WTC11 (cell line): Measurements from ENCODE around the gene ZNF532. TPM values are rescaled to one million over a fixed set of nuclear protein-coding genes. Genes with fewer than 3 reads are reported as not detected.

Experiments
- ATAC-seq: fragments of 200-7000 bp; cut with Tn5 transposase; 2 replicates; pipeline ENCODE4 v1.10.0; 2021; ENCODE audit warnings: mild to moderate bottlenecking, moderate library complexity
- CTCF ChIA-PET: fragments of 300-600 bp; sonication (Branson Sonifier 250); formaldehyde crosslinking; loops from one replicate; lab custom pipeline; 2021; ENCODE audit warnings: antibody characterized with exemption; lab: Charles Lee
- POLR2A ChIA-PET: fragments of 350-600 bp; sonication (Branson Sonifier 250); formaldehyde crosslinking; loops from one replicate; lab custom pipeline; 2021; ENCODE audit warnings: antibody characterized with exemption; lab: Charles Lee
- DNase-seq: peaks from one replicate; pipeline ENCODE4 v3.0.0; 2021; ENCODE audit warnings: low spot score
- H3K27ac Mint-ChIP-seq: 2 replicates; pipeline ENCODE4 v1.8.0; 2021; ENCODE audit warnings: mixed read lengths
- H3K27me3 Mint-ChIP-seq: 2 replicates; pipeline ENCODE4 v1.8.0; 2021; ENCODE audit warnings: low read depth, mild to moderate bottlenecking, moderate library complexity, mixed read lengths
- H3K36me3 Mint-ChIP-seq: 2 replicates; pipeline ENCODE4 v1.8.0; 2021; ENCODE audit warnings: mixed read lengths
- H3K4me1 Mint-ChIP-seq: 2 replicates; pipeline ENCODE4 v1.8.0; 2022; ENCODE audit warnings: mixed read lengths
- H3K4me3 Mint-ChIP-seq: 2 replicates; pipeline ENCODE4 v1.8.0; 2021; ENCODE audit warnings: mild to moderate bottlenecking, moderate library complexity, mixed read lengths
- H3K9me3 Mint-ChIP-seq: 2 replicates; pipeline ENCODE4 v1.8.0; 2021; ENCODE audit warnings: mixed read lengths
- CBFB ChIP-seq: sonication (generic); formaldehyde crosslinking; IDR thresholded peaks from 2 replicates; pipeline ENCODE4 v1.8.1; 2022; ENCODE audit warnings: mild to moderate bottlenecking, low read depth, missing genetic modification reagents
- ELF4 ChIP-seq: sonication (generic); formaldehyde crosslinking; IDR thresholded peaks from 2 replicates; pipeline ENCODE4 v1.8.1; 2022; ENCODE audit warnings: low read depth, mild to moderate bottlenecking, moderate library complexity, missing genetic modification reagents
- FOXP1 ChIP-seq: sonication (generic); formaldehyde crosslinking; IDR thresholded peaks from 2 replicates; pipeline ENCODE4 v1.8.0; 2022; ENCODE audit warnings: missing genetic modification reagents, mild to moderate bottlenecking, moderate library complexity, borderline replicate concordance
- GTF2I ChIP-seq: fragments of 250-450 bp; sonication (Bioruptor Pico); conservative IDR thresholded peaks from 2 replicates; pipeline ENCODE4 v1.4.0; 2021; ENCODE audit warnings: mild to moderate bottlenecking
- JAZF1 ChIP-seq: fragments of 250-450 bp; sonication (Bioruptor Pico); IDR thresholded peaks from 2 replicates; pipeline ENCODE4 v1.9.0; 2021; ENCODE audit warnings: moderate library complexity, mild to moderate bottlenecking, inconsistent platforms
- MYBL2 ChIP-seq: sonication (generic); formaldehyde crosslinking; IDR thresholded peaks from 2 replicates; pipeline ENCODE4 v1.8.1; 2023; ENCODE audit warnings: mild to moderate bottlenecking, moderate library complexity, missing genetic modification reagents
- NFE2L1 ChIP-seq: sonication (generic); formaldehyde crosslinking; IDR thresholded peaks from 2 replicates; pipeline ENCODE4 v1.8.1; 2023; ENCODE audit warnings: missing genetic modification reagents
- NFYB ChIP-seq: sonication (generic); formaldehyde crosslinking; conservative IDR thresholded peaks from 2 replicates; pipeline ENCODE4 v1.8.0; 2022; ENCODE audit warnings: low read depth, missing genetic modification reagents
- NR3C1 ChIP-seq: sonication (generic); formaldehyde crosslinking; conservative IDR thresholded peaks from 2 replicates; pipeline ENCODE4 v1.8.1; 2023; ENCODE audit warnings: low read depth, mild to moderate bottlenecking, missing genetic modification reagents
- PRRX2 ChIP-seq: fragments of 250-450 bp; sonication (Bioruptor Pico); IDR thresholded peaks from 2 replicates; pipeline ENCODE4 v1.8.0; 2021; ENCODE audit warnings: mild to moderate bottlenecking
- RELA ChIP-seq: sonication (generic); formaldehyde crosslinking; IDR thresholded peaks from 2 replicates; pipeline ENCODE4 v1.8.1; 2022; ENCODE audit warnings: missing genetic modification reagents, mild to moderate bottlenecking, borderline replicate concordance
- SMAD4 ChIP-seq: sonication (generic); formaldehyde crosslinking; IDR thresholded peaks from 2 replicates; pipeline ENCODE4 v1.8.0; 2022; ENCODE audit warnings: mild to moderate bottlenecking, missing genetic modification reagents
- SP1 ChIP-seq: sonication (generic); formaldehyde crosslinking; conservative IDR thresholded peaks from 2 replicates; pipeline ENCODE4 v1.8.1; 2022; ENCODE audit warnings: missing genetic modification reagents
- TCF7 ChIP-seq: sonication (generic); formaldehyde crosslinking; IDR thresholded peaks from 2 replicates; pipeline ENCODE4 v1.8.0; 2022; ENCODE audit warnings: mild to moderate bottlenecking, low read depth, missing genetic modification reagents, moderate library complexity
- TP53 ChIP-seq: sonication (generic); formaldehyde crosslinking; IDR thresholded peaks from 2 replicates; pipeline ENCODE4 v1.8.1; 2023; ENCODE audit warnings: mild to moderate bottlenecking, missing genetic modification reagents
- ZNF396 ChIP-seq: fragments of 250-450 bp; sonication (Bioruptor Pico); IDR thresholded peaks from 2 replicates; pipeline ENCODE4 v1.8.0; 2021; ENCODE audit warnings: mild to moderate bottlenecking, moderate library complexity, borderline replicate concordance
- ZNF416 ChIP-seq: fragments of 250-450 bp; sonication (Bioruptor Pico); IDR thresholded peaks from 2 replicates; pipeline ENCODE4 v1.9.0; 2021; ENCODE audit warnings: mild to moderate bottlenecking, inconsistent platforms
- total RNA-seq: library from RNA; stranded (reverse); gene quantifications from 3 replicates; pipeline ENCODE4 v1.2.3, GENCODE V29; 2021
- TF ChIP-seq, protein P1 (sequence below): sonication (generic); formaldehyde crosslinking; IDR thresholded peaks from 2 replicates; pipeline ENCODE4 v1.8.1; 2022; ENCODE audit warnings: mild to moderate bottlenecking, moderate library complexity, missing genetic modification reagents
- TF ChIP-seq, protein P2 (sequence below): sonication (generic); formaldehyde crosslinking; IDR thresholded peaks from 2 replicates; pipeline ENCODE4 v1.8.0; 2022; ENCODE audit warnings: mild to moderate bottlenecking, missing genetic modification reagents
- TF ChIP-seq, protein P3 (sequence below): sonication (generic); formaldehyde crosslinking; IDR thresholded peaks from 2 replicates; pipeline ENCODE4 v1.8.1; 2023; ENCODE audit warnings: mild to moderate bottlenecking, missing genetic modification reagents, moderate library complexity
- TF ChIP-seq, protein P4 (sequence below): sonication (generic); formaldehyde crosslinking; IDR thresholded peaks from 2 replicates; pipeline ENCODE4 v1.8.0; 2022; ENCODE audit warnings: missing genetic modification reagents
- TF ChIP-seq, protein P5 (sequence below): sonication (generic); formaldehyde crosslinking; conservative IDR thresholded peaks from 2 replicates; pipeline ENCODE4 v1.8.1; 2022; ENCODE audit warnings: mild to moderate bottlenecking, missing genetic modification reagents
- TF ChIP-seq, protein P6 (sequence below): fragments of 250-450 bp; sonication (Bioruptor Pico); IDR thresholded peaks from 2 replicates; pipeline ENCODE4 v1.9.0; 2021; ENCODE audit warnings: mild to moderate bottlenecking
- TF ChIP-seq, protein P7 (sequence below): sonication (generic); formaldehyde crosslinking; IDR thresholded peaks from 2 replicates; pipeline ENCODE4 v1.8.1; 2022; ENCODE audit warnings: missing genetic modification reagents, borderline replicate concordance

Gene ZNF532
- total RNA-seq, 1 experiment from 2014 or later, result 171 TPM

DNA sequence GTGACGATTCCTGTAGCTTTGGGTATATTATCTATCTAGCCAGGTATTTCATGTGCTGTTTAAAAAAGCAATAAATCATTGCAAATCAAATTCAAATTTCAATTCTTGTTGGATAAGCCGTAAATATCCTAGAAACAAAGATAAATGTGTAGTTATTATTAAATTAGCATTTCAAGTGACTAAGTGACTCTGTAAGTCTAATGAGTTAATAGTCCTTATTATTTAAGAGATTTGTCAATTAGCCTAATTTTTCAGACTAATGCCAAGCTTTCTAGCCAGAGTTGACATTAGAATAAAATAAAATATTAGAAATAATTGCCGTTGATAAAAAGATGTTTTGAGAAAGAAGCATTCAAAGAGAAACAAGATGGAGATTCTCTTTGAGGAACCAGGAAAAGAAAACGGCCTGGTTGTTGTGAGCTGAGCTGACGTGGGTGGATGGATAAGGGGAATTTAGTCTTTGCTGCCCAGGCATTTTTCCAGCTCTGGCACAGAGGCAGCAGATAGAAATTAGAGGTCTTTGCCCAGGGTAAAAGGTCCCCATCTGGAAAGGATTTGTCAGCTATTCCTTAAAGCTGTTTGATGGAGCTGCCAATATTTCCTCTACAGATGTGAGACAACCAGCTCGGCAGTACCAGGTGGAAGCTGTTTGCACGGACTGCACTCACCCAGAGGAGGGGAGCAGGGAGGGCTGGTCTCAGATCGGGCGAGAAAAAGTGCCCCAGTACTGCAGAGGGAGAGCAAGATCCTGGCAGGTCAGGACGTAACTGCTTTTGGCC lies 157.7 kb downstream of the ZNF532 start:
- DNase-seq, result no peak
- POLR2A ChIA-PET, result no interaction called here
- TF ChIP-seq SP1 (CRISPR knock-in tag) (no peak), MYBL2 (no peak), ZNF396 (no peak), ELF4 (CRISPR knock-in tag) (no peak), SMAD4 (CRISPR knock-in tag) (no peak), RELA (no peak), NR3C1 (CRISPR knock-in tag) (no peak), NFYB (CRISPR knock-in tag) (no peak), TCF7 (CRISPR knock-in tag) (no peak), PRRX2 (CRISPR knock-in tag) (no peak)
- TF ChIP-seq, protein P1, sequence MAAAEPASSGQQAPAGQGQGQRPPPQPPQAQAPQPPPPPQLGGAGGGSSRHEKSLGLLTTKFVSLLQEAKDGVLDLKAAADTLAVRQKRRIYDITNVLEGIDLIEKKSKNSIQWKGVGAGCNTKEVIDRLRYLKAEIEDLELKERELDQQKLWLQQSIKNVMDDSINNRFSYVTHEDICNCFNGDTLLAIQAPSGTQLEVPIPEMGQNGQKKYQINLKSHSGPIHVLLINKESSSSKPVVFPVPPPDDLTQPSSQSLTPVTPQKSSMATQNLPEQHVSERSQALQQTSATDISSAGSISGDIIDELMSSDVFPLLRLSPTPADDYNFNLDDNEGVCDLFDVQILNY, result no peak
- TF ChIP-seq, protein P2, sequence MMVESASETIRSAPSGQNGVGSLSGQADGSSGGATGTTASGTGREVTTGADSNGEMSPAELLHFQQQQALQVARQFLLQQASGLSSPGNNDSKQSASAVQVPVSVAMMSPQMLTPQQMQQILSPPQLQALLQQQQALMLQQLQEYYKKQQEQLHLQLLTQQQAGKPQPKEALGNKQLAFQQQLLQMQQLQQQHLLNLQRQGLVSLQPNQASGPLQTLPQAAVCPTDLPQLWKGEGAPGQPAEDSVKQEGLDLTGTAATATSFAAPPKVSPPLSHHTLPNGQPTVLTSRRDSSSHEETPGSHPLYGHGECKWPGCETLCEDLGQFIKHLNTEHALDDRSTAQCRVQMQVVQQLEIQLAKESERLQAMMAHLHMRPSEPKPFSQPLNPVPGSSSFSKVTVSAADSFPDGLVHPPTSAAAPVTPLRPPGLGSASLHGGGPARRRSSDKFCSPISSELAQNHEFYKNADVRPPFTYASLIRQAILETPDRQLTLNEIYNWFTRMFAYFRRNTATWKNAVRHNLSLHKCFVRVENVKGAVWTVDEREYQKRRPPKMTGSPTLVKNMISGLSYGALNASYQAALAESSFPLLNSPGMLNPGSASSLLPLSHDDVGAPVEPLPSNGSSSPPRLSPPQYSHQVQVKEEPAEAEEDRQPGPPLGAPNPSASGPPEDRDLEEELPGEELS (CRISPR knock-in tag), result no peak
- TF ChIP-seq, protein P3, sequence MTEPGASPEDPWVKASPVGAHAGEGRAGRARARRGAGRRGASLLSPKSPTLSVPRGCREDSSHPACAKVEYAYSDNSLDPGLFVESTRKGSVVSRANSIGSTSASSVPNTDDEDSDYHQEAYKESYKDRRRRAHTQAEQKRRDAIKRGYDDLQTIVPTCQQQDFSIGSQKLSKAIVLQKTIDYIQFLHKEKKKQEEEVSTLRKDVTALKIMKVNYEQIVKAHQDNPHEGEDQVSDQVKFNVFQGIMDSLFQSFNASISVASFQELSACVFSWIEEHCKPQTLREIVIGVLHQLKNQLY (CRISPR knock-in tag), result no peak
- TF ChIP-seq, protein P4, sequence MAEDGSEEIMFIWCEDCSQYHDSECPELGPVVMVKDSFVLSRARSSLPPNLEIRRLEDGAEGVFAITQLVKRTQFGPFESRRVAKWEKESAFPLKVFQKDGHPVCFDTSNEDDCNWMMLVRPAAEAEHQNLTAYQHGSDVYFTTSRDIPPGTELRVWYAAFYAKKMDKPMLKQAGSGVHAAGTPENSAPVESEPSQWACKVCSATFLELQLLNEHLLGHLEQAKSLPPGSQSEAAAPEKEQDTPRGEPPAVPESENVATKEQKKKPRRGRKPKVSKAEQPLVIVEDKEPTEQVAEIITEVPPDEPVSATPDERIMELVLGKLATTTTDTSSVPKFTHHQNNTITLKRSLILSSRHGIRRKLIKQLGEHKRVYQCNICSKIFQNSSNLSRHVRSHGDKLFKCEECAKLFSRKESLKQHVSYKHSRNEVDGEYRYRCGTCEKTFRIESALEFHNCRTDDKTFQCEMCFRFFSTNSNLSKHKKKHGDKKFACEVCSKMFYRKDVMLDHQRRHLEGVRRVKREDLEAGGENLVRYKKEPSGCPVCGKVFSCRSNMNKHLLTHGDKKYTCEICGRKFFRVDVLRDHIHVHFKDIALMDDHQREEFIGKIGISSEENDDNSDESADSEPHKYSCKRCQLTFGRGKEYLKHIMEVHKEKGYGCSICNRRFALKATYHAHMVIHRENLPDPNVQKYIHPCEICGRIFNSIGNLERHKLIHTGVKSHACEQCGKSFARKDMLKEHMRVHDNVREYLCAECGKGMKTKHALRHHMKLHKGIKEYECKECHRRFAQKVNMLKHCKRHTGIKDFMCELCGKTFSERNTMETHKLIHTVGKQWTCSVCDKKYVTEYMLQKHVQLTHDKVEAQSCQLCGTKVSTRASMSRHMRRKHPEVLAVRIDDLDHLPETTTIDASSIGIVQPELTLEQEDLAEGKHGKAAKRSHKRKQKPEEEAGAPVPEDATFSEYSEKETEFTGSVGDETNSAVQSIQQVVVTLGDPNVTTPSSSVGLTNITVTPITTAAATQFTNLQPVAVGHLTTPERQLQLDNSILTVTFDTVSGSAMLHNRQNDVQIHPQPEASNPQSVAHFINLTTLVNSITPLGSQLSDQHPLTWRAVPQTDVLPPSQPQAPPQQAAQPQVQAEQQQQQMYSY (CRISPR knock-in tag), result no peak
- TF ChIP-seq, protein P5, sequence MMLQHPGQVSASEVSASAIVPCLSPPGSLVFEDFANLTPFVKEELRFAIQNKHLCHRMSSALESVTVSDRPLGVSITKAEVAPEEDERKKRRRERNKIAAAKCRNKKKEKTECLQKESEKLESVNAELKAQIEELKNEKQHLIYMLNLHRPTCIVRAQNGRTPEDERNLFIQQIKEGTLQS (CRISPR knock-in tag), result no peak
- TF ChIP-seq, all 79 proteins: peak for 0
- Mint-ChIP-seq H3K36me3 (peaks cover 16% of the 10 kb centered on the region), H3K27me3 (no peaks in the 10 kb centered on the region; the same call in 1 of the 2 replicates), H3K9me3 (peaks cover 29% of the 10 kb centered on the region), H3K4me1 (no peaks in the 10 kb centered on the region), H3K4me3 (no peak overlapping the region), H3K27ac (no peak overlapping the region)
- peak; percentile 52; the same call in 1 of the 2 replicates for ATAC-seq
- CTCF ChIA-PET, result interaction anchor here (0.6 to 2.1 kb wide), 3 partner anchors 62 to 254 kb away, joined by 3 to 6 read pairs (median 3); no protein-coding TSS in a partner anchor

DNA sequence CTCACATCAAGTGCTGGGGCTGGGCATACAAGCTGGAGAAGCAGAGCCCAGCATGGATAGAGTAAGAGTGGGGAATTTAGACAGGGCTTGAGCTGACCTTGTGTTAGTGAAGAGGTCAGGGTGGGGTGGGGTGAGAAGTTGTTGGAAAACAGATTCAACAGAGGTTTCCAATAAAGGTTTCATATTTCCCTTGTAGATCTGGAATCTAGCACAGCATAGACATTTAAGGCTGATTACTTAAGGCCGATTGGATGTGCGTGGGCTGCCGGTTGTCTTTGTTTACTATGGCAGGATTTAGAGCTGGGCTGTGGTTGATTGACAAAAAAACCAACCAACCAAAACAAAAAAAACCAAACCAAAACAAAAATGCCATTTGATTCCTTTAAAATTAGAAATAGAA lies 160.2 kb downstream of the ZNF532 start:
- POLR2A ChIA-PET, result no interaction called here
- TF ChIP-seq GTF2I (CRISPR knock-in tag) (no peak), PRRX2 (CRISPR knock-in tag) (no peak), TP53 (CRISPR knock-in tag) (no peak), JAZF1 (CRISPR knock-in tag) (no peak), CBFB (CRISPR knock-in tag) (no peak), NFE2L1 (CRISPR knock-in tag) (no peak), ZNF416 (CRISPR knock-in tag) (no peak), FOXP1 (CRISPR knock-in tag) (no peak)
- TF ChIP-seq, protein P6, sequence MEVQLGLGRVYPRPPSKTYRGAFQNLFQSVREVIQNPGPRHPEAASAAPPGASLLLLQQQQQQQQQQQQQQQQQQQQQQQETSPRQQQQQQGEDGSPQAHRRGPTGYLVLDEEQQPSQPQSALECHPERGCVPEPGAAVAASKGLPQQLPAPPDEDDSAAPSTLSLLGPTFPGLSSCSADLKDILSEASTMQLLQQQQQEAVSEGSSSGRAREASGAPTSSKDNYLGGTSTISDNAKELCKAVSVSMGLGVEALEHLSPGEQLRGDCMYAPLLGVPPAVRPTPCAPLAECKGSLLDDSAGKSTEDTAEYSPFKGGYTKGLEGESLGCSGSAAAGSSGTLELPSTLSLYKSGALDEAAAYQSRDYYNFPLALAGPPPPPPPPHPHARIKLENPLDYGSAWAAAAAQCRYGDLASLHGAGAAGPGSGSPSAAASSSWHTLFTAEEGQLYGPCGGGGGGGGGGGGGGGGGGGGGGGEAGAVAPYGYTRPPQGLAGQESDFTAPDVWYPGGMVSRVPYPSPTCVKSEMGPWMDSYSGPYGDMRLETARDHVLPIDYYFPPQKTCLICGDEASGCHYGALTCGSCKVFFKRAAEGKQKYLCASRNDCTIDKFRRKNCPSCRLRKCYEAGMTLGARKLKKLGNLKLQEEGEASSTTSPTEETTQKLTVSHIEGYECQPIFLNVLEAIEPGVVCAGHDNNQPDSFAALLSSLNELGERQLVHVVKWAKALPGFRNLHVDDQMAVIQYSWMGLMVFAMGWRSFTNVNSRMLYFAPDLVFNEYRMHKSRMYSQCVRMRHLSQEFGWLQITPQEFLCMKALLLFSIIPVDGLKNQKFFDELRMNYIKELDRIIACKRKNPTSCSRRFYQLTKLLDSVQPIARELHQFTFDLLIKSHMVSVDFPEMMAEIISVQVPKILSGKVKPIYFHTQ (CRISPR knock-in tag), result no peak
- TF ChIP-seq, protein P7, sequence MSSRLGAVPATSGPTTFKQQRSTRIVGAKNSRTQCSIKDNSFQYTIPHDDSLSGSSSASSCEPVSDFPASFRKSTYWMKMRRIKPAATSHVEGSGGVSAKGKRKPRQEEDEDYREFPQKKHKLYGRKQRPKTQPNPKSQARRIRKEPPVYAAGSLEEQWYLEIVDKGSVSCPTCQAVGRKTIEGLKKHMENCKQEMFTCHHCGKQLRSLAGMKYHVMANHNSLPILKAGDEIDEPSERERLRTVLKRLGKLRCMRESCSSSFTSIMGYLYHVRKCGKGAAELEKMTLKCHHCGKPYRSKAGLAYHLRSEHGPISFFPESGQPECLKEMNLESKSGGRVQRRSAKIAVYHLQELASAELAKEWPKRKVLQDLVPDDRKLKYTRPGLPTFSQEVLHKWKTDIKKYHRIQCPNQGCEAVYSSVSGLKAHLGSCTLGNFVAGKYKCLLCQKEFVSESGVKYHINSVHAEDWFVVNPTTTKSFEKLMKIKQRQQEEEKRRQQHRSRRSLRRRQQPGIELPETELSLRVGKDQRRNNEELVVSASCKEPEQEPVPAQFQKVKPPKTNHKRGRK (CRISPR knock-in tag), result no peak

More for the DNA sequence above, 160.2 kb downstream of the ZNF532 start:
- Mint-ChIP-seq H3K36me3 (no peaks in the 10 kb centered on the region), H3K27me3 (no peaks in the 10 kb centered on the region), H3K4me1 (peaks cover 4% of the 10 kb centered on the region), H3K9me3 (peaks cover 8% of the 10 kb centered on the region; the same call in 1 of the 2 replicates), H3K27ac (no peak overlapping the region; the same call in 1 of the 2 replicates), H3K4me3 (no peak overlapping the region)
- ATAC-seq (no peak), DNase-seq (no peak)
- CTCF ChIA-PET, result interaction anchor here (0.9 kb wide), 1 partner anchor 46 kb away, joined by 3 read pairs; no protein-coding TSS in a partner anchor
